Gastrocnemius medialis (tissue), 4 donors: ENCODE results near the gene AMBRA1. TPM values are rescaled to one million over a fixed set of nuclear protein-coding genes. Genes with fewer than 3 reads are reported as not detected.

Experiments
- ATAC-seq, 2 donors: fragments of 150-250 bp; one replicate each; pipeline ENCODE4 v1.9.1; 2016
- DNase-seq, 2 donors: peaks; one replicate each; pipeline ENCODE4 v3.0.0-alpha.2; 2019
- H3K27ac ChIP-seq, 4 donors: fragments of 200-600 bp; sonication (generic); 1 replicate in 1 of 4; 2 replicates in 3 of 4; pipeline ENCODE4 v1.5.1; 2016 to 2018; ENCODE audit warnings: mild to moderate bottlenecking in 2 of 4, moderate library complexity in 1 of 4
- H3K27me3 ChIP-seq, 3 donors: fragments of 200-600 bp; sonication (generic) in 2 of 3; 1 replicate in 1 of 3; 2 replicates in 2 of 3; pipeline versions ENCODE4 v1.5.1 to v1.6.0; 2016 to 2019; ENCODE audit warnings: mild to moderate bottlenecking in 1 of 3, moderate library complexity in 1 of 3
- H3K36me3 ChIP-seq, 2 donors: fragments of 200-600 bp; sonication (generic) in 1 of 2; one replicate each; pipeline ENCODE4 v1.5.1; 2017 to 2018
- H3K4me1 ChIP-seq, 2 donors: fragments of 200-600 bp; sonication (generic) in 1 of 2; one replicate each; pipeline ENCODE4 v1.5.1; 2016 to 2017; ENCODE audit warnings: mild to moderate bottlenecking in 2 of 2
- H3K4me3 ChIP-seq, 4 donors: fragments of 200-600 bp; sonication (generic) in 3 of 4; 1 replicate in 1 of 4; 2 replicates in 3 of 4; pipeline ENCODE4 v1.5.1; 2016 to 2019; ENCODE audit warnings: mild to moderate bottlenecking in 2 of 4
- H3K9me3 ChIP-seq, 3 donors: fragments of 200-600 bp; sonication (generic) in 2 of 3; 1 replicate in 1 of 3; 2 replicates in 2 of 3; pipeline ENCODE4 v1.5.1; 2016 to 2019
- CTCF ChIP-seq, 5 experiments: fragments of 450-650 bp in 3 of 5; fragments of 200-600 bp in 2 of 5; sonication (generic) in 2 of 5; IDR thresholded peaks in 4 of 5; conservative IDR thresholded peaks in 1 of 5; 1 replicate in 4 of 5; 2 replicates in 1 of 5; pipeline ENCODE4 v1.5.1; 2016 to 2019; ENCODE audit warnings: antibody characterized with exemption in 5 of 5, mild to moderate bottlenecking in 3 of 5, moderate library complexity in 3 of 5
- POLR2A ChIP-seq, 2 donors: fragments of 450-650 bp; IDR thresholded peaks; one replicate each; pipeline ENCODE4 v1.6.1; 2017; ENCODE audit warnings: antibody characterized with exemption in 2 of 2, mild to moderate bottlenecking in 2 of 2, moderate library complexity in 2 of 2
- in situ Hi-C, 4 donors: fragments of 200-750 bp; cut with MboI; loops; one replicate each; pipeline versions ENCODE4 v1.15.0 to v1.8.0; 2017; ENCODE audit warnings: low sequenced_read_pairs in 4 of 4
- intact Hi-C: fragments of 100-400 bp; cut with DNase I; formaldehyde crosslinking; loops from one replicate; pipeline ENCODE4 v1.15.1; 2023; ENCODE audit warnings: low total_unique reads
- total RNA-seq, 4 donors: library from RNA; depleted of rRNA; stranded (reverse); fragments of >200 nt; gene quantifications; one replicate each; pipeline versions ENCODE4 v1.1.0 to v1.2.3, GENCODE V29; 2016

Gene AMBRA1
- total RNA-seq, 4 donors from 2014 or later: 17.3 to 24.3 (median 20.7) TPM

- in situ Hi-C loops: loop anchor here in 3 of 4 donors (5.0 to 25.0 kb wide), 4 partner anchors 80 to 290 kb away; no protein-coding TSS in a partner anchor
Observed at GRCh38 chr11:46527591-46528130, 66.2 kb downstream of the AMBRA1 start.

GRCh38 chr11:46526216-46527215 lies 67.3 kb downstream of the AMBRA1 start:
- no peaks in the 10 kb centered on the region for H3K36me3 ChIP-seq
- no peak for ATAC-seq
- in situ Hi-C loops: loop anchor here in 3 of 4 donors (5.0 to 25.0 kb wide), 4 partner anchors 79 to 289 kb away; no protein-coding TSS in a partner anchor
- H3K27me3 ChIP-seq: no peaks in the 10 kb centered on the region
- no peak overlapping the region for H3K27ac ChIP-seq
- no peaks in the 10 kb centered on the region for H3K9me3 ChIP-seq
- no peak for TF ChIP-seq CTCF (IDR thresholded peaks at IDR 0.05 in 4 of 5, conservative IDR thresholded peaks at IDR 0.05 in 1 of 5)
- no peak for TF ChIP-seq POLR2A (IDR thresholded peaks at IDR 0.05)
- DNase-seq: no peak
- intact Hi-C loops: no loop called here
- H3K4me3 ChIP-seq: no peak overlapping the region
- H3K4me1 ChIP-seq: peaks cover 34 to 47% of the 10 kb centered on the region in 2 donors

More at GRCh38 chr11:46527591-46528130, 66.2 kb downstream of the AMBRA1 start:
- TF ChIP-seq POLR2A (IDR thresholded peaks at IDR 0.05) (no peak), CTCF (IDR thresholded peaks at IDR 0.05 in 4 of 5, conservative IDR thresholded peaks at IDR 0.05 in 1 of 5) (no peak)
- Histone ChIP-seq H3K27ac (no peak overlapping the region), H3K4me3 (no peak overlapping the region), H3K4me1 (peaks cover 23 to 35% of the 10 kb centered on the region in 2 donors), H3K36me3 (no peaks in the 10 kb centered on the region), H3K9me3 (no peaks in the 10 kb centered on the region), H3K27me3 (no peaks in the 10 kb centered on the region)
- no peak for ATAC-seq
- no peak for DNase-seq
- intact Hi-C loops: no loop called here

- Histone ChIP-seq H3K4me1 (peaks cover 44 to 54% of the 10 kb centered on the region in 2 donors), H3K36me3 (no peaks in the 10 kb centered on the region), H3K27ac (peak overlapping the region in 2 of 4 donors; percentile 13 to 47), H3K4me3 (no peak overlapping the region), H3K9me3 (no peaks in the 10 kb centered on the region), H3K27me3 (no peaks in the 10 kb centered on the region)
- no peak for DNase-seq
- ATAC-seq: peak in 1 of 2 donors; percentile 40
- in situ Hi-C loops (no loop called here), intact Hi-C loops (no loop called here)
- TF ChIP-seq POLR2A (IDR thresholded peaks at IDR 0.05) (no peak), CTCF (IDR thresholded peaks at IDR 0.05 in 4 of 5, conservative IDR thresholded peaks at IDR 0.05 in 1 of 5) (no peak)
Observed at GRCh38 chr11:46524201-46524770, 69.5 kb downstream of the AMBRA1 start.

- TF ChIP-seq POLR2A (IDR thresholded peaks at IDR 0.05) (no peak), CTCF (IDR thresholded peaks at IDR 0.05 in 4 of 5, conservative IDR thresholded peaks at IDR 0.05 in 1 of 5) (no peak)
- no peak overlapping the region for H3K4me3 ChIP-seq
- in situ Hi-C loops: no loop called here
- H3K27ac ChIP-seq: peak overlapping the region in 1 of 4 donors; percentile 43
- DNase-seq (no peak), ATAC-seq (no peak)
- H3K9me3 ChIP-seq: no peaks in the 10 kb centered on the region
- no peaks in the 10 kb centered on the region for H3K36me3 ChIP-seq
- peaks cover 47 to 61% of the 10 kb centered on the region in 2 donors for H3K4me1 ChIP-seq
- no peaks in the 10 kb centered on the region for H3K27me3 ChIP-seq
- intact Hi-C loops: no loop called here
Observed at GRCh38 chr11:46523290-46523689, 70.5 kb downstream of the AMBRA1 start.
